Naive thymus-derived CD8-positive, alpha-beta T cell (primary cell): ENCODE data around the gene SIRPB2. TPM values are rescaled to one million over a fixed set of nuclear protein-coding genes. Genes with fewer than 3 reads are reported as not detected.

Source experiments
- ATAC-seq, 2 donors: fragments of 150-1000 bp; cut with Tn5 transposase in 1 of 2; sonication (Bioruptor Pico), chemical (Tn5 transposase) in 1 of 2; 1 replicate in 1 of 2; 2 replicates in 1 of 2; pipeline ENCODE4 v1.10.0; 2021; ENCODE audit warnings: mild to moderate bottlenecking in 2 of 2, moderate library complexity in 2 of 2
- POLR2A ChIA-PET: fragments of 350-600 bp; sonication (Branson Sonifier 250); formaldehyde crosslinking; loops from one replicate; lab custom pipeline; 2021; ENCODE audit warnings: antibody characterized with exemption; lab: Charles Lee
- DNase-seq, 10 donors: peaks; one replicate each; pipeline versions ENCODE4 v3.0.0 to v3.0.0-alpha.2; 2020 to 2022
- H3K27ac Mint-ChIP-seq, 10 donors: one replicate each; pipeline ENCODE4 v1.8.0; 2020 to 2022; ENCODE audit warnings: mild to moderate bottlenecking in 10 of 10, mixed read lengths in 10 of 10, moderate library complexity in 4 of 10, inconsistent platforms in 1 of 10
- H3K27me3 Mint-ChIP-seq, 5 donors: one replicate each; pipeline ENCODE4 v1.8.0; 2021 to 2022; ENCODE audit warnings: mixed read lengths in 5 of 5
- H3K36me3 Mint-ChIP-seq, 3 donors: one replicate each; pipeline ENCODE4 v1.8.0; 2020 to 2022; ENCODE audit warnings: mixed read lengths in 3 of 3, mild to moderate bottlenecking in 2 of 3, inconsistent platforms in 1 of 3
- H3K4me1 Mint-ChIP-seq, 4 donors: one replicate each; pipeline ENCODE4 v1.8.0; 2021 to 2022; ENCODE audit warnings: mixed read lengths in 4 of 4
- H3K4me3 Mint-ChIP-seq, 10 donors: one replicate each; pipeline ENCODE4 v1.8.0; 2020 to 2022; ENCODE audit warnings: mild to moderate bottlenecking in 10 of 10, mixed read lengths in 10 of 10, moderate library complexity in 6 of 10, inconsistent platforms in 1 of 10
- H3K9me3 Mint-ChIP-seq, 9 donors: one replicate each; pipeline ENCODE4 v1.8.0; 2020 to 2022; ENCODE audit warnings: mixed read lengths in 9 of 9, mild to moderate bottlenecking in 3 of 9, inconsistent platforms in 1 of 9, moderate library complexity in 1 of 9
- polyA plus RNA-seq, 3 donors: library from polyadenylated mRNA; unstranded; fragments of 300-500 nt; fragmentation: Illumina TruSeq; gene quantifications; one replicate each; pipeline ENCODE4 v1.2.3, GENCODE V29; 2021
- total RNA-seq, 8 experiments: library from RNA in 2 of 8; stranded (reverse) in 2 of 8; gene quantifications; one replicate each; pipeline ENCODE4 v1.2.3 and lab custom pipeline; 2021 to 2026

SIRPB2 gene
- total and polyA plus RNA-seq, 5 experiments from 2014 or later, result not detected

- DNase-seq (no peak), ATAC-seq (no peak)
- no peaks in the 10 kb centered on the region for H3K27me3 Mint-ChIP-seq
- POLR2A ChIA-PET, result no interaction called here
- peaks cover 25 to 97% (median 50%) of the 10 kb centered on the region in 3 donors for H3K36me3 Mint-ChIP-seq
- peaks cover 0 to 4% (median 0%) of the 10 kb centered on the region in 4 donors for H3K4me1 Mint-ChIP-seq
- H3K9me3 Mint-ChIP-seq, result peaks cover 0 to 8% (median 0%) of the 10 kb centered on the region in 9 donors
- no peak overlapping the region for H3K27ac Mint-ChIP-seq
- no peak overlapping the region for H3K4me3 Mint-ChIP-seq
Measured at GRCh38 chr20:1448081-1448620, 43.1 kb downstream of the SIRPB2 start.

GRCh38 chr20:1446536-1446935 lies 44.7 kb downstream of the SIRPB2 start:
- POLR2A ChIA-PET, result no interaction called here
- DNase-seq (no peak), ATAC-seq (no peak)
- no peak overlapping the region for H3K4me3 Mint-ChIP-seq
- H3K27me3 Mint-ChIP-seq, result no peaks in the 10 kb centered on the region
- peaks cover 0 to 6% (median 0%) of the 10 kb centered on the region in 9 donors for H3K9me3 Mint-ChIP-seq
- peaks cover 15 to 96% (median 38%) of the 10 kb centered on the region in 3 donors for H3K36me3 Mint-ChIP-seq
- H3K27ac Mint-ChIP-seq, result peak overlapping the region in 2 of 10 donors; percentile 7 to 48
- peaks cover 5 to 8% (median 6%) of the 10 kb centered on the region in 4 donors for H3K4me1 Mint-ChIP-seq

- peak overlapping the region in 1 of 10 donors; percentile 65 for H3K27ac Mint-ChIP-seq
- H3K4me3 Mint-ChIP-seq, result no peak overlapping the region
- no peaks in the 10 kb centered on the region for H3K27me3 Mint-ChIP-seq
- no peak for DNase-seq
- peaks cover 9 to 66% (median 24%) of the 10 kb centered on the region in 3 donors for H3K36me3 Mint-ChIP-seq
- H3K9me3 Mint-ChIP-seq, result no peaks in the 10 kb centered on the region
- no peak for ATAC-seq
- H3K4me1 Mint-ChIP-seq, result peaks cover 12 to 27% (median 19%) of the 10 kb centered on the region in 4 donors
- POLR2A ChIA-PET, result no interaction called here
Measured at GRCh38 chr20:1443085-1443484, 48.1 kb downstream of the SIRPB2 start.

- peaks cover 9 to 58% (median 23%) of the 10 kb centered on the region in 3 donors for H3K36me3 Mint-ChIP-seq
- no peaks in the 10 kb centered on the region for H3K9me3 Mint-ChIP-seq
- H3K4me3 Mint-ChIP-seq, result no peak overlapping the region
- H3K4me1 Mint-ChIP-seq, result peaks cover 13 to 28% (median 20%) of the 10 kb centered on the region in 4 donors
- H3K27me3 Mint-ChIP-seq, result no peaks in the 10 kb centered on the region
- peak overlapping the region in 2 of 10 donors; percentile 41 to 64 for H3K27ac Mint-ChIP-seq
- POLR2A ChIA-PET, result no interaction called here
- DNase-seq, result no peak
- ATAC-seq, result no peak
Measured at GRCh38 chr20:1442304-1442703, 48.9 kb downstream of the SIRPB2 start.

GRCh38 chr20:1441133-1441532 lies 50.1 kb downstream of the SIRPB2 start:
- peak in 3 of 10 donors; percentile 22 to 28 (median 26) for DNase-seq
- no peaks in the 10 kb centered on the region for H3K27me3 Mint-ChIP-seq
- peak; percentile 52 to 80 for ATAC-seq
- H3K36me3 Mint-ChIP-seq, result peaks cover 4 to 46% (median 16%) of the 10 kb centered on the region in 3 donors
- POLR2A ChIA-PET, result interaction anchor here (0.8 kb wide), 1 partner anchor 32 kb away, joined by 3 read pairs; no protein-coding TSS in a partner anchor
- H3K9me3 Mint-ChIP-seq, result no peaks in the 10 kb centered on the region
- no peak overlapping the region for H3K4me3 Mint-ChIP-seq
- H3K27ac Mint-ChIP-seq, result peak overlapping the region in 3 of 10 donors; percentile 7 to 64 (median 25)
- H3K4me1 Mint-ChIP-seq, result peaks cover 14 to 31% (median 22%) of the 10 kb centered on the region in 4 donors

- Mint-ChIP-seq H3K27me3 (no peaks in the 10 kb centered on the region), H3K36me3 (peaks cover 4 to 35% (median 8%) of the 10 kb centered on the region in 3 donors), H3K4me1 (peaks cover 17 to 38% (median 28%) of the 10 kb centered on the region in 4 donors), H3K4me3 (no peak overlapping the region), H3K27ac (peak overlapping the region in 2 of 10 donors; percentile 50 to 63), H3K9me3 (no peaks in the 10 kb centered on the region)
- POLR2A ChIA-PET, result no interaction called here
- ATAC-seq (peak in 1 of 2 donors; percentile 26), DNase-seq (peak in 3 of 10 donors; percentile 5 to 14 (median 7))
Measured at GRCh38 chr20:1440024-1440423, 51.2 kb downstream of the SIRPB2 start.

DNA sequence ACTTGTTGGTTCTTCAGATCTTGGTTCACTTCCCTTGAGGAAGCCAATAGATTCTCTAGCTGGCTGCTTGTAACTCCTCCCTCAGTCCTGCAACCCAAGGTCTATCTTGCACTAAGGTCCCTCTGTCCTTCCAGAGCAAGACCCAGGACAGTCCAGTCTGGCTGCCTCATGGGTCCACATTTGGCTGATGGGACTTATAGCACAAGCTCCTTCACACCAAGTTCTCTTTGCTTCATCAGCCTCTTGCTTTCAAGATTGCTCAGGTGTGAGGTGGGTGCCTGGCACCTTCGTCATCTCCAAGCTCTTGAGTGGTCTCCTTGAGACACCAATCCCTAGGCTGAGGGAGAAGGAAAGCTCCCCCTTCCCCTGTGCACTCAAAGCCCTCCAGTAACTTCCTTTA lies 52.9 kb downstream of the SIRPB2 start:
- POLR2A ChIA-PET, result no interaction called here
- ATAC-seq, result no peak
- Mint-ChIP-seq H3K36me3 (peaks cover 0 to 18% (median 5%) of the 10 kb centered on the region in 3 donors), H3K4me1 (peaks cover 20 to 46% (median 37%) of the 10 kb centered on the region in 4 donors), H3K9me3 (no peaks in the 10 kb centered on the region), H3K27me3 (no peaks in the 10 kb centered on the region), H3K27ac (no peak overlapping the region), H3K4me3 (no peak overlapping the region)
- no peak for DNase-seq

GRCh38 chr20:1437235-1437904 lies 53.9 kb downstream of the SIRPB2 start:
- Mint-ChIP-seq H3K4me3 (peak overlapping the region in 1 of 10 donors; percentile 5), H3K9me3 (peaks cover 0 to 1% (median 0%) of the 10 kb centered on the region in 9 donors), H3K36me3 (peaks cover 0 to 9% (median 0%) of the 10 kb centered on the region in 3 donors), H3K4me1 (peaks cover 22 to 48% (median 40%) of the 10 kb centered on the region in 4 donors), H3K27me3 (no peaks in the 10 kb centered on the region), H3K27ac (peak overlapping the region in 5 of 10 donors; percentile 7 to 57 (median 55))
- ATAC-seq, result peak; percentile 57 to 71
- DNase-seq, result peak; percentile 62 to 87 (median 74)
- POLR2A ChIA-PET, result interaction anchor here (1.6 kb wide), 1 partner anchor 112 kb away, joined by 4 read pairs; no protein-coding TSS in a partner anchor

GRCh38 chr20:1436263-1436662 lies 55.0 kb downstream of the SIRPB2 start:
- H3K36me3 Mint-ChIP-seq, result no peaks in the 10 kb centered on the region
- ATAC-seq, result no peak
- no peak for DNase-seq
- H3K27me3 Mint-ChIP-seq, result no peaks in the 10 kb centered on the region
- H3K4me3 Mint-ChIP-seq, result no peak overlapping the region
- POLR2A ChIA-PET, result interaction anchor here (1.1 to 1.6 kb wide), 2 partner anchors 43 to 111 kb away, joined by 3 to 4 read pairs; partner anchors contain the start of gene FKBP1A
- H3K9me3 Mint-ChIP-seq, result peaks cover 0 to 1% (median 0%) of the 10 kb centered on the region in 9 donors
- peaks cover 17 to 38% (median 32%) of the 10 kb centered on the region in 4 donors for H3K4me1 Mint-ChIP-seq
- no peak overlapping the region for H3K27ac Mint-ChIP-seq

GRCh38 chr20:1435337-1435699 lies 55.9 kb downstream of the SIRPB2 start:
- ATAC-seq (no peak), DNase-seq (no peak)
- Mint-ChIP-seq H3K36me3 (no peaks in the 10 kb centered on the region), H3K9me3 (peaks cover 0 to 1% (median 0%) of the 10 kb centered on the region in 9 donors), H3K4me3 (peak overlapping the region in 1 of 10 donors; percentile 26), H3K27ac (peak overlapping the region in 1 of 10 donors; percentile 39), H3K27me3 (no peaks in the 10 kb centered on the region), H3K4me1 (peaks cover 12 to 35% (median 22%) of the 10 kb centered on the region in 4 donors)
- POLR2A ChIA-PET, result interaction anchor here (0.8 kb wide), 1 partner anchor 35 kb away, joined by 5 read pairs; no protein-coding TSS in a partner anchor

DNA sequence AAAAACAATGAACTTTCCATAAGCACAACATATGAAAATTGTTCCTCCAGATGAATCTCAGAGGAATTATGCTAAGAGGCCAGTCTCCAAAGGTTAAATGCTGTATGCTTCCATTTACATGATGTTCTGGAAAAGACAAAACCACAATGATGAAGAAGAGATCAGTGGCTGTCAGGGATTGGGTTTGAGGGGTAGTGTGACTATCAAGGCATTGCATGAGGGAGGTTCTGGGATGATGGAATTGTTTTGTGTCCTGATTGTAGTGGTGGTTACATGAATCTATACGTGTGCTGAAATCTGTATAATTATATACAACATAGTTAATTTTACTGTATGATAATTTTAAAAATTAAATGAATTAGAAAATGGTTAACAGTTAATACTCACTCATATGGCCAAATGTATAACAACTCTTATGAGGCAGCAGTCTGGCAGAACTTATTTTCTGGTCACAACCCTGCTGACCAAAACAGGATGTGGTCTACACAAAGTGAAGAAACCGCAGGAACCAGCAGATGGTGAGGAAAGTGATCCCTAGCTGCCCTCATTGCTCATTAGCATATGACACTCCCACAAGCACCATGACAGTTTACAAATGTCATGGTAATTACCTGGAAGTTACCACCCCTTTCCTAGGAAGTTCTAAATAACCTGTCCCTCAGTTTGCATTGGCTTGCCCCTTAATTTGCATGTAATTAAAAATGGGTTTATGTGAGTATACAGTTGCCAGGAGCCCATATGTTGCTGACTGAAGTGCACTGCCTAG lies 56.5 kb downstream of the SIRPB2 start:
- H3K27ac Mint-ChIP-seq, result peak overlapping the region in 4 of 10 donors; percentile 19 to 47 (median 38)
- DNase-seq (peak in 9 of 10 donors; percentile 17 to 75 (median 51)), ATAC-seq (peak; percentile 79 to 89)
- peaks cover 0 to 1% (median 0%) of the 10 kb centered on the region in 9 donors for H3K9me3 Mint-ChIP-seq
- no peaks in the 10 kb centered on the region for H3K27me3 Mint-ChIP-seq
- H3K4me1 Mint-ChIP-seq, result peaks cover 12 to 33% (median 18%) of the 10 kb centered on the region in 4 donors
- POLR2A ChIA-PET, result interaction anchor here (0.8 kb wide), 1 partner anchor 34 kb away, joined by 5 read pairs; no protein-coding TSS in a partner anchor
- H3K36me3 Mint-ChIP-seq, result no peaks in the 10 kb centered on the region
- H3K4me3 Mint-ChIP-seq, result peak overlapping the region in 6 of 10 donors; percentile 9 to 56 (median 30)

GRCh38 chr20:1431158-1431557 lies 60.1 kb downstream of the SIRPB2 start:
- Mint-ChIP-seq H3K27ac (peak overlapping the region in 1 of 10 donors; percentile 3), H3K9me3 (peaks cover 0 to 1% (median 0%) of the 10 kb centered on the region in 9 donors), H3K4me3 (no peak overlapping the region), H3K27me3 (peaks cover 0 to 5% (median 0%) of the 10 kb centered on the region in 5 donors), H3K4me1 (peaks cover 11 to 27% (median 15%) of the 10 kb centered on the region in 4 donors), H3K36me3 (no peaks in the 10 kb centered on the region)
- ATAC-seq (no peak), DNase-seq (no peak)
- POLR2A ChIA-PET, result no interaction called here
